GM12864 (cell line): ENCODE data around the gene PIK3C2G.

Source experiments
- DNase-seq: peaks from one replicate; pipeline ENCODE4 v3.0.0-alpha.2; 2011; ENCODE audit warnings: low read depth
- H3K4me3 ChIP-seq: 2 replicates; pipeline ENCODE4 v1.5.1; 2011; ENCODE audit warnings: mild to moderate bottlenecking, low read depth, low read length, control low read depth
- TF ChIP-seq, protein P1 (sequence below): IDR thresholded peaks from 2 replicates; pipeline ENCODE4 v1.5.1; 2011; ENCODE audit warnings: low read depth, mild to moderate bottlenecking, moderate library complexity, low read length, control low read depth, inconsistent platforms; ENCODE audit errors: missing control alignments

The PIK3C2G gene

DNA sequence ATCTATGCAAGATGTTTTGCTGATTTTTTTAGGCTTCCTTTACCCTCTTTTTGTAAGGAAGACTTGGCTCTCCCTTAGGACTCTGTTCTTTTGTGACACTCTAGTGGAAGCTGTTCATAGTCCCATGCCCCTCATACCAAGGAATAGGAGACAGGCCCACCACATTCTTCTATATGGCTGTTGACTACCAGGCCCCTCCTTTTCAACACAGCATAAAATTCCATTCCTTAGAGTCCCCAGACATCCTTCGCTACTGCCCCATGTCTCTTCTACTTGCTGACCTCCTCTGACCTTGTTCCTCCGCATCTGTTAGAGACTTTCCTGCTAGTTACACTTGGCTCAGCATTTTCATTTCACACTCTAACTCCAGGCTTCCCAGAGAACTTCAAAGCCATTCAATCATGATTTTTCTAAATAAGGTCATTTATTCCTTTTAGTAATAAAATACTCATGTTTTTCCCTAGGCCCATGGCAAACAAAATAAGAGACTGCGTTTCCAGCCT, 9.7 kb downstream of the PIK3C2G start:
- no peak overlapping the region for H3K4me3 ChIP-seq
- DNase-seq, result no peak
- TF ChIP-seq, protein P1, sequence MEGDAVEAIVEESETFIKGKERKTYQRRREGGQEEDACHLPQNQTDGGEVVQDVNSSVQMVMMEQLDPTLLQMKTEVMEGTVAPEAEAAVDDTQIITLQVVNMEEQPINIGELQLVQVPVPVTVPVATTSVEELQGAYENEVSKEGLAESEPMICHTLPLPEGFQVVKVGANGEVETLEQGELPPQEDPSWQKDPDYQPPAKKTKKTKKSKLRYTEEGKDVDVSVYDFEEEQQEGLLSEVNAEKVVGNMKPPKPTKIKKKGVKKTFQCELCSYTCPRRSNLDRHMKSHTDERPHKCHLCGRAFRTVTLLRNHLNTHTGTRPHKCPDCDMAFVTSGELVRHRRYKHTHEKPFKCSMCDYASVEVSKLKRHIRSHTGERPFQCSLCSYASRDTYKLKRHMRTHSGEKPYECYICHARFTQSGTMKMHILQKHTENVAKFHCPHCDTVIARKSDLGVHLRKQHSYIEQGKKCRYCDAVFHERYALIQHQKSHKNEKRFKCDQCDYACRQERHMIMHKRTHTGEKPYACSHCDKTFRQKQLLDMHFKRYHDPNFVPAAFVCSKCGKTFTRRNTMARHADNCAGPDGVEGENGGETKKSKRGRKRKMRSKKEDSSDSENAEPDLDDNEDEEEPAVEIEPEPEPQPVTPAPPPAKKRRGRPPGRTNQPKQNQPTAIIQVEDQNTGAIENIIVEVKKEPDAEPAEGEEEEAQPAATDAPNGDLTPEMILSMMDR, result no peak

DNA sequence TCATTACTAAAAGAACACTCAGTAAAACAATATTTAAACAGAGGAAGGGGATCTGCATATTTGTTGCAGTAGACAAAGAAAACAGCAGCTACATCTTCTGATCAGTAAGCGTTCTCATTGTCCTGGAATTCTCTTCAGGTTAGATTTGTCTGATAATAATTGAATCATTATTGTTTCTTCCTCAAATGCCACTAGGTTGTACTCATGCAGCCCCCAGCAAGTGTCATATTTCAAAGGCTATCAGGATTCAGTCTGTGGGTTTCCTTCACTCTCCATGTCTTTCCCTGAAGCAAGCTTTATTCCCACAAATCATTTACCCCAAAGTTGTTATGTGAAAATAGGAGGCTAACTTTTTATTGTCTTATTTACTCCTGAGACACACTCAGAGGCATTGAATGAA, 14.7 kb downstream of the PIK3C2G start:
- H3K4me3 ChIP-seq, result no peak overlapping the region
- TF ChIP-seq, protein P1, result no peak
- no peak for DNase-seq

DNA sequence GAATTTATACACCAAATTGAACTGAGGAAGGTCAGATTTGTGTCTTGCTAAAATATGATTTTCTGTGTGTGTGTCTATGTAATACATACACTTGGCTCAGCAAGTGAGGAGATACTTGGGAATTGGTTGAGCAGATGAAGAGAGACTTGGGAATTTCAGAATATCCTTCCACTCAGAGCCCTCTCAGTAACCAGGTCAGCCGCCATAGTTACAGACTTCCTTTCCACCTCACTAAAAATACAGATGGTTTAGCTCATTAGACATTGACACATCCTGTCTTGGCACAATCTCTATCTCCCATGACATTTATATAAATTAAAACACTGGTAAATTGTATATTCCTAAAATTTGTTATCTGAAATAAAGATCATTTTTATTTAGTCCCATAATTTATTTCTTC, 15.9 kb downstream of the PIK3C2G start:
- no peak overlapping the region for H3K4me3 ChIP-seq
- TF ChIP-seq, protein P1, result no peak
- no peak for DNase-seq

DNA sequence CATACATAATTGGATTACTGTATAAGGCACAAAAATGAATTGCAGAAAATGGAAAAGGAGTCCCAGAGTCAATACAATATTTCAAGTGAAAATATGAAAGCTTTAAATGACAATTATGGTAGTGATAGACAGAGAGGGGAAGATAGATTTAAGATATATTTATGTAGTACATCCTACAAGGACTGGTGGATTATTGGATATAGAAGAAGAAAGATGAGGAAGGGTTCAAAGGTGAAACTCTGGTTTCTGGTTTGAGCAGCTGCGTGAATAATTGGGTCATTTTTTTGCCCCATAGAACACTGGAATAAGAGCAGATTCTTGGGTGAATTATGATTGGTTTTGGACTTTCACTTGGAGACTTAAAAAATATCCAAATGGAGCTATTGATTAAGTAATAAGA, 19.4 kb downstream of the PIK3C2G start:
- no peak for DNase-seq
- no peak overlapping the region for H3K4me3 ChIP-seq
- TF ChIP-seq, protein P1, result no peak

DNA sequence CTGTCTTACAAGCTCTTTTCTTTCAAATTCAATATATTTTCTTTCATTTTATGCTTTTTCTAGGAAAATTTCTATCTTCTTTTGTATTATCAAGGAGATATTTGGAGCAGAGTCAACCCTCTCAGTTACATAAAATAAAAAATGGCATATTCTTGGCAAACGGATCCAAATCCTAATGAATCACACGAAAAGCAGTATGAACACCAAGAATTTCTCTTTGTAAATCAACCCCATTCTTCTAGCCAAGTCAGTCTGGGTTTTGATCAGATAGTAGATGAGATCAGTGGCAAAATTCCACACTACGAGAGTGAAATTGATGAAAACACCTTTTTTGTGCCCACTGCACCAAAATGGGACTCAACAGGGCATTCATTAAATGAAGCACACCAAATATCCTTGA, 20.6 kb downstream of the PIK3C2G start:
- no peak for DNase-seq
- no peak overlapping the region for H3K4me3 ChIP-seq
- TF ChIP-seq, protein P1, result no peak

DNA sequence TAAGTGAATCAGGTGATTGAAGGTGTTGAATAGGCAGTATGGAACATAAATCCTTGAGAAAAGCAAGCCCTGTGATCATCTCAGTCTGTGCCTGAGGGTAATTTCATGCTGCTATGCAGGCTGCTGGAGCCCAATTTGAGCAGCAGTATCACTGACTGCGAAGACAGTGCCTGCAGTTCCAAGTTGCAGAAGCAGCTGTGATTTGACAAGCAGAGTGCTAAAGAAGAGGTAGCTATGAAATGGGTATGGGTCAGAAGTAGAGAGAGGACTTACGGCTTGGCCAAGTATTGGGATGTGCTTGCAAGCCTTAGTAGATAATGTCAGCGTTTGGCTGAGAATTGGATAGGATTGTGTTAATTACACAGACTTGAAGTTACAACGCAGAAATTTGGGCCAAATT, 22.5 kb downstream of the PIK3C2G start:
- DNase-seq, result no peak
- no peak overlapping the region for H3K4me3 ChIP-seq
- TF ChIP-seq, protein P1, result no peak

DNA sequence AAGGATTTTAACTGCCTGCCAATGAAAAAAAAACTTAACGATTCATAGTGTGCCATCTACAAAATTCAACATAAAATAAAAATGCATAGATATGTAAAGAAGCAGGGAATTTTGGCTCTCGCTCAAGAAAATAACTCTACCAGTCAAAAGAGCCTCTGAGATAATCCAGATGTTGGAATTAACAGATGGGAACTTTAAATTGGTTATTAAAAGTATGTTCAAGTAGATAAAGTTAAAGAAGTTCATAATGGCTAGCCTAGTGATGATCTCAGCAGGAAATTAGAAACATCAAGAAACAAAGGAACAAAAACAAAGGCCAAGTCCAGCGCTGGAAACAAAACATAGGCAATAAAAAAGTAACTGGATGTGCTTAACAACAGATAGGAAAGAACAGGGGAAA, 23.1 kb downstream of the PIK3C2G start:
- no peak for DNase-seq

More for the DNA sequence above, 23.1 kb downstream of the PIK3C2G start:
- TF ChIP-seq, protein P1, result no peak
- H3K4me3 ChIP-seq, result no peak overlapping the region
